Activated CD8-positive, alpha-beta T cell treated with anti-CD3 and anti-CD28 coated beads for 36 hours (primary cell): Measurements from ENCODE around the gene PMEPA1. TPM values are rescaled to one million over a fixed set of nuclear protein-coding genes. Genes with fewer than 3 reads are reported as not detected.

Experiments
- ATAC-seq: fragments of 200-7000 bp; cut with Tn5 transposase; one replicate; pipeline ENCODE4 v1.10.0; 2021; ENCODE audit warnings: mild to moderate bottlenecking, moderate library complexity
- CTCF ChIA-PET: fragments of 350-600 bp; sonication (Branson Sonifier 250); formaldehyde crosslinking; loops from one replicate; lab custom pipeline; 2021; ENCODE audit warnings: antibody characterized with exemption; lab: Charles Lee
- POLR2A ChIA-PET: fragments of 350-600 bp; sonication (Branson Sonifier 250); formaldehyde crosslinking; loops from one replicate; lab custom pipeline; 2021; ENCODE audit warnings: antibody characterized with exemption; lab: Charles Lee
- DNase-seq: peaks from one replicate; pipeline ENCODE4 v3.0.0-alpha.2; 2020
- H3K27ac Mint-ChIP-seq: one replicate; pipeline ENCODE4 v1.8.0; 2021; ENCODE audit warnings: mild to moderate bottlenecking, mixed read lengths
- H3K27me3 Mint-ChIP-seq: one replicate; pipeline ENCODE4 v1.8.0; 2021; ENCODE audit warnings: mixed read lengths
- H3K36me3 Mint-ChIP-seq: one replicate; pipeline ENCODE4 v1.8.0; 2021; ENCODE audit warnings: low read depth, mixed read lengths
- H3K4me1 Mint-ChIP-seq: one replicate; pipeline ENCODE4 v1.8.0; 2021; ENCODE audit warnings: low read depth, mixed read lengths
- H3K4me3 Mint-ChIP-seq: one replicate; pipeline ENCODE4 v1.8.0; 2021; ENCODE audit warnings: mild to moderate bottlenecking, moderate library complexity, mixed read lengths
- H3K9me3 Mint-ChIP-seq: one replicate; pipeline ENCODE4 v1.8.0; 2021; ENCODE audit warnings: mixed read lengths
- intact Hi-C: fragments of 100-400 bp; cut with micrococcal nuclease; formaldehyde crosslinking; loops from one replicate; pipeline ENCODE4 v1.10.0; 2022
- total RNA-seq, 2 experiments: library from RNA; stranded (reverse); gene quantifications; one replicate each; pipeline ENCODE4 v1.2.3, GENCODE V29; 2021
- TF ChIP-seq, protein P1 (sequence below): fragments of 200-600 bp; IDR thresholded peaks from one replicate; pipeline ENCODE4 v1.8.0; 2022; ENCODE audit warnings: antibody characterized with exemption, mild to moderate bottlenecking

The PMEPA1 gene
- total RNA-seq, 2 experiments from 2014 or later, result 1.7 to 2.0 TPM

GRCh38 chr20:57650756-57651483 is 58.9 kb downstream of the PMEPA1 start:
- H3K27me3 Mint-ChIP-seq, result no peaks in the 10 kb centered on the region
- ChIA-PET POLR2A (interaction anchor here (0.7 kb wide), 1 partner anchor 23 kb away, joined by 3 read pairs; no protein-coding TSS in a partner anchor), CTCF (interaction anchor here (2.0 kb wide), 1 partner anchor 530 kb away, joined by 7 read pairs; no protein-coding TSS in a partner anchor)
- no peak for DNase-seq
- H3K9me3 Mint-ChIP-seq, result peaks cover 2% of the 10 kb centered on the region
- H3K4me1 Mint-ChIP-seq, result peaks cover 4% of the 10 kb centered on the region
- H3K4me3 Mint-ChIP-seq, result no peak overlapping the region
- H3K36me3 Mint-ChIP-seq, result no peaks in the 10 kb centered on the region
- TF ChIP-seq, protein P1, sequence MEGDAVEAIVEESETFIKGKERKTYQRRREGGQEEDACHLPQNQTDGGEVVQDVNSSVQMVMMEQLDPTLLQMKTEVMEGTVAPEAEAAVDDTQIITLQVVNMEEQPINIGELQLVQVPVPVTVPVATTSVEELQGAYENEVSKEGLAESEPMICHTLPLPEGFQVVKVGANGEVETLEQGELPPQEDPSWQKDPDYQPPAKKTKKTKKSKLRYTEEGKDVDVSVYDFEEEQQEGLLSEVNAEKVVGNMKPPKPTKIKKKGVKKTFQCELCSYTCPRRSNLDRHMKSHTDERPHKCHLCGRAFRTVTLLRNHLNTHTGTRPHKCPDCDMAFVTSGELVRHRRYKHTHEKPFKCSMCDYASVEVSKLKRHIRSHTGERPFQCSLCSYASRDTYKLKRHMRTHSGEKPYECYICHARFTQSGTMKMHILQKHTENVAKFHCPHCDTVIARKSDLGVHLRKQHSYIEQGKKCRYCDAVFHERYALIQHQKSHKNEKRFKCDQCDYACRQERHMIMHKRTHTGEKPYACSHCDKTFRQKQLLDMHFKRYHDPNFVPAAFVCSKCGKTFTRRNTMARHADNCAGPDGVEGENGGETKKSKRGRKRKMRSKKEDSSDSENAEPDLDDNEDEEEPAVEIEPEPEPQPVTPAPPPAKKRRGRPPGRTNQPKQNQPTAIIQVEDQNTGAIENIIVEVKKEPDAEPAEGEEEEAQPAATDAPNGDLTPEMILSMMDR, result no peak
- H3K27ac Mint-ChIP-seq, result no peak overlapping the region
- ATAC-seq, result no peak
- intact Hi-C loops, result loop anchor here (10.0 kb wide), 1 partner anchor 46 kb away; no protein-coding TSS in a partner anchor

- TF ChIP-seq, protein P1, result no peak
- intact Hi-C loops, result loop anchor here (10.0 kb wide), 1 partner anchor 45 kb away; no protein-coding TSS in a partner anchor
- DNase-seq (no peak), ATAC-seq (no peak)
- Mint-ChIP-seq H3K36me3 (no peaks in the 10 kb centered on the region), H3K9me3 (peaks cover 2% of the 10 kb centered on the region), H3K27me3 (no peaks in the 10 kb centered on the region), H3K4me1 (peaks cover 4% of the 10 kb centered on the region), H3K4me3 (no peak overlapping the region), H3K27ac (no peak overlapping the region)
- ChIA-PET CTCF (interaction anchor here (2.0 kb wide), 1 partner anchor 531 kb away, joined by 7 read pairs; no protein-coding TSS in a partner anchor), POLR2A (interaction anchor here (0.7 kb wide), 1 partner anchor 23 kb away, joined by 3 read pairs; no protein-coding TSS in a partner anchor)
Observed at GRCh38 chr20:57650266-57650665, 59.5 kb downstream of the PMEPA1 start.

DNA sequence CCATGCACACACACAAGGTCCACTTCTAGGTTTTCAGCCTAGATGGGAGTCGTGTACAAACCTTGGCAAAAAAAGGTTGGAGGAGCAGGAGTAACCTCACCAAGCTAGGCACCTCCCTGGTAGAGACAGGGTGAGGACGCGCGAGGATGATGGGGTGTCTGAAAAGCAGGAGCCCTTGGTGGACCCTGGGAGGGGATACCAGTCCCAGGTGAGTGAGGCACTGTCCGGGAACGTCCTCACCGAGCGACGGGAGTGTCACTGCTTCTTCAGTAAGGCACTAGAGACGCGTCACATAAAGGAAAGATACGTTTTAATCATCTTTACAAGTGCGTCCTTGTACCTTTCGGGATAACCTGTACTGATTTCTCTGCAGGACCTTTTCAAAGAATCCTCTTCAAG is 60.2 kb downstream of the PMEPA1 start:
- CTCF ChIA-PET, result interaction anchor here (2.0 kb wide), 1 partner anchor 531 kb away, joined by 7 read pairs; no protein-coding TSS in a partner anchor
- no peak for ATAC-seq
- intact Hi-C loops, result loop anchor here (10.0 kb wide), 1 partner anchor 45 kb away; no protein-coding TSS in a partner anchor
- Mint-ChIP-seq H3K9me3 (peaks cover 3% of the 10 kb centered on the region), H3K4me1 (peaks cover 3% of the 10 kb centered on the region), H3K4me3 (no peak overlapping the region), H3K36me3 (no peaks in the 10 kb centered on the region), H3K27me3 (no peaks in the 10 kb centered on the region), H3K27ac (no peak overlapping the region)
- no peak for DNase-seq
- POLR2A ChIA-PET, result no interaction called here
- TF ChIP-seq, protein P1, result no peak

- TF ChIP-seq, protein P1, result no peak
- H3K27ac Mint-ChIP-seq, result no peak overlapping the region
- ChIA-PET CTCF (interaction anchor here (1.0 to 2.0 kb wide), 2 partner anchors 438 to 532 kb away, joined by 3 to 7 read pairs; no protein-coding TSS in a partner anchor), POLR2A (no interaction called here)
- H3K9me3 Mint-ChIP-seq, result peaks cover 7% of the 10 kb centered on the region
- ATAC-seq, result no peak
- DNase-seq, result no peak
- no peak overlapping the region for H3K4me3 Mint-ChIP-seq
- no peaks in the 10 kb centered on the region for H3K27me3 Mint-ChIP-seq
- H3K36me3 Mint-ChIP-seq, result no peaks in the 10 kb centered on the region
- intact Hi-C loops, result no loop called here
- no peaks in the 10 kb centered on the region for H3K4me1 Mint-ChIP-seq
Observed at GRCh38 chr20:57648878-57649616, 60.8 kb downstream of the PMEPA1 start.
